ENCODE measurements around the gene TBC1D9B. TPM values are rescaled to one million over a fixed set of nuclear protein-coding genes. Genes with fewer than 3 reads are reported as not detected.

The TBC1D9B gene
- total and polyA plus RNA-seq, 9 of the 15 experiments (the other 6 are each of a cell fraction or from before 2014, with no cell fraction given), result 2.9 to 59.1 (median 33.5) TPM

GRCh38 chr5:179820127-179820482, 87.6 kb downstream of the TBC1D9B start (continued):
- TF ChIP-seq ARID3B (CRISPR knock-in tag; IDR thresholded peaks at IDR 0.05; ENCODE audit: borderline replicate concordance), result 0 out of 2 replicates have a peak, but pooled peaks have one; percentile 61
- TF ChIP-seq ZNF408 (CRISPR knock-in tag; IDR thresholded peaks at IDR 0.05; ENCODE audit: low read depth), result no peak
- TF ChIP-seq MED1 (CRISPR knock-in tag; IDR thresholded peaks at IDR 0.05; ENCODE audit: borderline replicate concordance), result no peak
- no peak for TF ChIP-seq HNRNPH1 (optimal IDR thresholded peaks at IDR 0.05; ENCODE audit: low read depth, low read length)
- no peak for TF ChIP-seq ESRRB (CRISPR knock-in tag; IDR thresholded peaks at IDR 0.05; ENCODE audit: borderline replicate concordance)
- TF ChIP-seq ZFP30 (CRISPR knock-in tag; IDR thresholded peaks at IDR 0.05; ENCODE audit: borderline replicate concordance), result no peak
- no peak for TF ChIP-seq ZNF77 (CRISPR knock-in tag; IDR thresholded peaks at IDR 0.05)
- TF ChIP-seq ZBTB33 (CRISPR knock-in tag; IDR thresholded peaks at IDR 0.05), result no peak; the same call in 1 of the 2 replicates
- no peak for TF ChIP-seq SOX6 (IDR thresholded peaks at IDR 0.05)
- no peak for TF ChIP-seq KAT8 (IDR thresholded peaks at IDR 0.05; ENCODE audit: low read depth)
- no peak for TF ChIP-seq ZNF175 (CRISPR knock-in tag; IDR thresholded peaks at IDR 0.05; ENCODE audit: low read depth)
- TF ChIP-seq, protein P1, sequence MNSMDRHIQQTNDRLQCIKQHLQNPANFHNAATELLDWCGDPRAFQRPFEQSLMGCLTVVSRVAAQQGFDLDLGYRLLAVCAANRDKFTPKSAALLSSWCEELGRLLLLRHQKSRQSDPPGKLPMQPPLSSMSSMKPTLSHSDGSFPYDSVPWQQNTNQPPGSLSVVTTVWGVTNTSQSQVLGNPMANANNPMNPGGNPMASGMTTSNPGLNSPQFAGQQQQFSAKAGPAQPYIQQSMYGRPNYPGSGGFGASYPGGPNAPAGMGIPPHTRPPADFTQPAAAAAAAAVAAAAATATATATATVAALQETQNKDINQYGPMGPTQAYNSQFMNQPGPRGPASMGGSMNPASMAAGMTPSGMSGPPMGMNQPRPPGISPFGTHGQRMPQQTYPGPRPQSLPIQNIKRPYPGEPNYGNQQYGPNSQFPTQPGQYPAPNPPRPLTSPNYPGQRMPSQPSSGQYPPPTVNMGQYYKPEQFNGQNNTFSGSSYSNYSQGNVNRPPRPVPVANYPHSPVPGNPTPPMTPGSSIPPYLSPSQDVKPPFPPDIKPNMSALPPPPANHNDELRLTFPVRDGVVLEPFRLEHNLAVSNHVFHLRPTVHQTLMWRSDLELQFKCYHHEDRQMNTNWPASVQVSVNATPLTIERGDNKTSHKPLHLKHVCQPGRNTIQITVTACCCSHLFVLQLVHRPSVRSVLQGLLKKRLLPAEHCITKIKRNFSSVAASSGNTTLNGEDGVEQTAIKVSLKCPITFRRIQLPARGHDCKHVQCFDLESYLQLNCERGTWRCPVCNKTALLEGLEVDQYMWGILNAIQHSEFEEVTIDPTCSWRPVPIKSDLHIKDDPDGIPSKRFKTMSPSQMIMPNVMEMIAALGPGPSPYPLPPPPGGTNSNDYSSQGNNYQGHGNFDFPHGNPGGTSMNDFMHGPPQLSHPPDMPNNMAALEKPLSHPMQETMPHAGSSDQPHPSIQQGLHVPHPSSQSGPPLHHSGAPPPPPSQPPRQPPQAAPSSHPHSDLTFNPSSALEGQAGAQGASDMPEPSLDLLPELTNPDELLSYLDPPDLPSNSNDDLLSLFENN (IDR thresholded peaks at IDR 0.05; ENCODE audit: low read depth in 2 of 2, low read length in 2 of 2), result no peak
- no peak for TF ChIP-seq ARID1B (IDR thresholded peaks at IDR 0.05)
- no peak for TF ChIP-seq RFX7 (CRISPR knock-in tag; IDR thresholded peaks at IDR 0.05)
- TF ChIP-seq ETV6 (IDR thresholded peaks at IDR 0.05; ENCODE audit: borderline replicate concordance in 1 of 2, low read depth in 2 of 2, low read length in 1 of 2), result no peak
- no peak for TF ChIP-seq ETV6 (CRISPR knock-in tag; IDR thresholded peaks at IDR 0.05; ENCODE audit: borderline replicate concordance)
- TF ChIP-seq IFI16 (CRISPR knock-in tag; IDR thresholded peaks at IDR 0.05), result peak; percentile 80
- no peak for TF ChIP-seq KLF6 (CRISPR knock-in tag; IDR thresholded peaks at IDR 0.05; ENCODE audit: borderline replicate concordance)
- no peak for TF ChIP-seq EHMT2 (IDR thresholded peaks at IDR 0.05)
- TF ChIP-seq, protein P2, sequence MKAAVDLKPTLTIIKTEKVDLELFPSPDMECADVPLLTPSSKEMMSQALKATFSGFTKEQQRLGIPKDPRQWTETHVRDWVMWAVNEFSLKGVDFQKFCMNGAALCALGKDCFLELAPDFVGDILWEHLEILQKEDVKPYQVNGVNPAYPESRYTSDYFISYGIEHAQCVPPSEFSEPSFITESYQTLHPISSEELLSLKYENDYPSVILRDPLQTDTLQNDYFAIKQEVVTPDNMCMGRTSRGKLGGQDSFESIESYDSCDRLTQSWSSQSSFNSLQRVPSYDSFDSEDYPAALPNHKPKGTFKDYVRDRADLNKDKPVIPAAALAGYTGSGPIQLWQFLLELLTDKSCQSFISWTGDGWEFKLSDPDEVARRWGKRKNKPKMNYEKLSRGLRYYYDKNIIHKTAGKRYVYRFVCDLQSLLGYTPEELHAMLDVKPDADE (conservative IDR thresholded peaks at IDR 0.05; ENCODE audit: control insufficient read depth, low read depth, low read length), result no peak
- no peak for TF ChIP-seq HEY1 (CRISPR knock-in tag; IDR thresholded peaks at IDR 0.05; ENCODE audit: borderline replicate concordance)
- TF ChIP-seq ZNF668 (CRISPR knock-in tag; IDR thresholded peaks at IDR 0.05), result no peak

Data from K562 (cell line).